GM10266 (cell line): Measurements from ENCODE around the gene RBMS2.

Experiments
- DNase-seq: peaks from one replicate; pipeline ENCODE4 v3.0.0; 2012; ENCODE audit errors: extremely low spot score
- TF ChIP-seq, protein P1 (sequence below): IDR thresholded peaks from 2 replicates; pipeline ENCODE4 v1.5.1; 2012; ENCODE audit warnings: mild to moderate bottlenecking, low read depth; ENCODE audit not compliant: control insufficient read depth, insufficient read depth; ENCODE audit errors: missing control alignments

RBMS2 gene

DNA sequence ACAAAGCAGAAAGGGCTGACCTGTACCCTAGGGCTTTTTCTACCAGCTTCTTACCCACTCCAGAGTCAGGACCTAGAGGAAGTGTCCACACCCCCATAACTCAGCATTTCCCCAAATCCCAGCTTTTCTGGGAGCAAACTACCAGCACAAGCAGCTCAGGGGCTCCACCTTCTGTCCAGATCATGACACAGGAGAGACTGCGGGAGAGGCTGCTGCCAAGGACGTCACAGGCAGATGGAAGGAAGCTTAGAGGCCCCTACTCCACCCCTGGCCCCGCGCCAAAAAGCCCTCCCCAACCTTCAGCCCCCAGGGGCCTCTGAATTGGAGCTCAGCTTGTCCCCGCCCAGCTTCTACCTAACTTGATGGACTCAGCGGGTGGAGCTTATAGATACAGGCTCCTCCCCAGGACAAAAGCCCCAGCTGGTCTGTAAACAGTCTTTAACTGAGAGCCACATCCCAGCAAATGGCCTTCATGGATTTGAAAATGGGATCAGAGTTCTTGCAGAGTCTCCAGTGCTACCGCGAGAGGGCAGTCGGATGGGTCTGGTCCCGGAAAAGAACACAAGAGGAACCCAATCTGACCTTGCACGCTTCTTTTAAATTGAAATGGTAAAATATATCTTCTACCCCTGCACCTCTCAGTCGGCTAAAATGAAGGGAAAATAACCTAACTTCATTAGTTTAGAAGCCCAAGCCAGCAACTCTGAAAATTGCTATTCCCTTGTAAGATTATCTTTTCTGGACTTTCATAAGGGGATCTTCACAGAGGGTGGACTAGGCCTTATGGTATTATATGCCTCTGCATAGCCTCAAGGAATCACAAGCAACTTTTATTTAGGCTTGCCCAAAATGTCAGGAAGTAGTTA is 115.3 kb downstream of the RBMS2 start:
- TF ChIP-seq, protein P1, sequence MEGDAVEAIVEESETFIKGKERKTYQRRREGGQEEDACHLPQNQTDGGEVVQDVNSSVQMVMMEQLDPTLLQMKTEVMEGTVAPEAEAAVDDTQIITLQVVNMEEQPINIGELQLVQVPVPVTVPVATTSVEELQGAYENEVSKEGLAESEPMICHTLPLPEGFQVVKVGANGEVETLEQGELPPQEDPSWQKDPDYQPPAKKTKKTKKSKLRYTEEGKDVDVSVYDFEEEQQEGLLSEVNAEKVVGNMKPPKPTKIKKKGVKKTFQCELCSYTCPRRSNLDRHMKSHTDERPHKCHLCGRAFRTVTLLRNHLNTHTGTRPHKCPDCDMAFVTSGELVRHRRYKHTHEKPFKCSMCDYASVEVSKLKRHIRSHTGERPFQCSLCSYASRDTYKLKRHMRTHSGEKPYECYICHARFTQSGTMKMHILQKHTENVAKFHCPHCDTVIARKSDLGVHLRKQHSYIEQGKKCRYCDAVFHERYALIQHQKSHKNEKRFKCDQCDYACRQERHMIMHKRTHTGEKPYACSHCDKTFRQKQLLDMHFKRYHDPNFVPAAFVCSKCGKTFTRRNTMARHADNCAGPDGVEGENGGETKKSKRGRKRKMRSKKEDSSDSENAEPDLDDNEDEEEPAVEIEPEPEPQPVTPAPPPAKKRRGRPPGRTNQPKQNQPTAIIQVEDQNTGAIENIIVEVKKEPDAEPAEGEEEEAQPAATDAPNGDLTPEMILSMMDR, result peak; percentile 83
- peak; percentile 95 for DNase-seq

DNA sequence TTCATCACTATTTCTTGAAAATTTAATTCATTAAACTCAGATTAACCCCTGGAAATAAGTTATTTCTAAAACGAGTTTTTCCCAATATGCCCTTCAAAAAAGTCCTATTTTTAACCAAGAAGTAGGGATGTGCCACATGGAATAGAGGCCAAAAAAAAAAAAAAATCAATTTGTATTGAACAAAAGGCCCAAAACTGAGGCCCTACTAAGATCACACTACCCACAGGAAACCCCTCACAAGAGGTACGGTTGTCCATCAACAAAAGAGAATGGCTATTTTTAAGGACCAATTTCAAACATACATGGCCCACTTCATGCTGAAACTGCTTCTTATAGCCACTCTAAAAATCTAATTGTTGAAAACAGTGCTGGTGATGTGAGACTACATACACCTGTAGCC is 116.0 kb downstream of the RBMS2 start:
- DNase-seq, result no peak
- TF ChIP-seq, protein P1, result no peak

GRCh38 chr12:56641219-56641618 is 119.6 kb downstream of the RBMS2 start:
- TF ChIP-seq, protein P1, result no peak
- DNase-seq, result no peak

- TF ChIP-seq, protein P1, result no peak
- DNase-seq, result no peak
Measured at GRCh38 chr12:56644654-56645053, 123.0 kb downstream of the RBMS2 start.

GRCh38 chr12:56645201-56645716 is 123.6 kb downstream of the RBMS2 start:
- DNase-seq, result no peak
- TF ChIP-seq, protein P1, result no peak
